ENCODE measurements around the gene WTIP.
"Not testable (repeated sequence)": the region's sequence is repeated elsewhere in the genome, so short reads cannot be mapped to it uniquely, and the experiment has no call there.

The WTIP gene

DNA sequence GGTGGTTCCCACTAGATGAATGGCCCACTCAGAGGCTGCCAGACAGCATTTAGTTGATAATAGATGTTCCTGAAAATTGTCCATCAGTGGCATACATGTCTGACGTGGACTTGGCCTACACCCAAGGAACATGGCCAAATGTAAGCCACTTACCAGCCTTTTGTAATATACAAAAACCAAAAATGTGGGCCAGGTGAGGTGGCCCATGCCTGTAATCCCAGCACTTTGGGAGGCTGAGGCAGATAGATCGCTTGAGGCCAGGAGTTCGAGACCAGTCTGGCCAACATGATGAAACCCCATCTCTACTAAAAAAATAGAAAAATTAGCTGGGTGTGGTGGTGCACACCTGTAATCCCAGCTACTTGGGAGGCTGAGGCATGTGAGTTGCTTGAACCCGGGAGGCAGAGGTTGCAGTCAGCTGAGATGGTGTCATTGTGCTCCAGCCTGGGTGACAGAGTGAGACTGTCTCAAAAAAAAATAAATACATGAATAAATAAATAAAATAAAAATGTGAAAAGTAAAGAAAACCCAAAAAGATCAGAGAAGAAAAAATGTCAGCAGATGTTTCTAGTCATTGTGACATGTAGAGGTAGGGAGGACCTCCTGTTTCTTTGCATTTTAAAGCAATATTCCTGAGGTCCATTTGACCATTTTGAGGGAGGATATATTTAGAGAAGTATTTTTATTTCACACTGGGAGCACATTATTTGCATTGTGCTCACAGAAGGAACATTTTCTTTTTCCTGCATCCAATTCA, 7.1 kb upstream of the WTIP start:
- TF ChIP-seq, protein P1, sequence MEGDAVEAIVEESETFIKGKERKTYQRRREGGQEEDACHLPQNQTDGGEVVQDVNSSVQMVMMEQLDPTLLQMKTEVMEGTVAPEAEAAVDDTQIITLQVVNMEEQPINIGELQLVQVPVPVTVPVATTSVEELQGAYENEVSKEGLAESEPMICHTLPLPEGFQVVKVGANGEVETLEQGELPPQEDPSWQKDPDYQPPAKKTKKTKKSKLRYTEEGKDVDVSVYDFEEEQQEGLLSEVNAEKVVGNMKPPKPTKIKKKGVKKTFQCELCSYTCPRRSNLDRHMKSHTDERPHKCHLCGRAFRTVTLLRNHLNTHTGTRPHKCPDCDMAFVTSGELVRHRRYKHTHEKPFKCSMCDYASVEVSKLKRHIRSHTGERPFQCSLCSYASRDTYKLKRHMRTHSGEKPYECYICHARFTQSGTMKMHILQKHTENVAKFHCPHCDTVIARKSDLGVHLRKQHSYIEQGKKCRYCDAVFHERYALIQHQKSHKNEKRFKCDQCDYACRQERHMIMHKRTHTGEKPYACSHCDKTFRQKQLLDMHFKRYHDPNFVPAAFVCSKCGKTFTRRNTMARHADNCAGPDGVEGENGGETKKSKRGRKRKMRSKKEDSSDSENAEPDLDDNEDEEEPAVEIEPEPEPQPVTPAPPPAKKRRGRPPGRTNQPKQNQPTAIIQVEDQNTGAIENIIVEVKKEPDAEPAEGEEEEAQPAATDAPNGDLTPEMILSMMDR (conservative IDR thresholded peaks at IDR 0.05) = no peak

GRCh38 chr19:34475026-34475974, 6.3 kb upstream of the WTIP start:
- H3K27ac ChIP-seq = no peak overlapping the region
- TF ChIP-seq, protein P1 (conservative IDR thresholded peaks at IDR 0.05) = no peak

More for the DNA sequence above, 7.1 kb upstream of the WTIP start:
- H3K27ac ChIP-seq = no peak overlapping the region

DNA sequence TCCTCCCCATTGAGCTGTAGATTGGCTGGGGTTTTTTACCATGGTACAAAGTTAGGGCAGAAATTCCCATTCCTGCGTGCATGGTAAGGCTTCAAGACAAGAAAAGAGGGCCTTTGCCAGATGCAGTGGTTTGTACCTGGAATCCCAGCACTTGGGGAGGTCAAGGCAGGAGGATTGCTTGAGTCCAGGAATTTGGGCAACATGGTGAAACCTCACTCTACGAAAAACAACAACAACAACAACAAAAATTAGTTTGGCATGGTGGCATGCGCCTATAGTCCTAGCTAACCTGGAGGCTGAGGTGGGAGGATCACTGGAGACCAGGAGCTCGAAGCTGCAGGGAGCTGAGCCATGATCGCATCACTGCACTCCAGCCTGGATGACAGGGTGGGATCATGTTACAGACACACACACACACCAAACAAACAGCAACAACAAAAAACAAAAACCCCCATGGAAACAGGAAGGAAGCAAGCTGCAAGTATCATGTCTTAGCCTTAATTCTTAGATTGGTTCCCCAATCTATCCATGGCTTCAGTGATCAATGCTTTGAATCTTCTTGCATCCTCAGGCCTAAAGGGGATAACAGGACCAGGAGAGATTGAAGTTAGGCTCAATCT, 5.5 kb upstream of the WTIP start:
- TF ChIP-seq, protein P1 (conservative IDR thresholded peaks at IDR 0.05) = no peak
- H3K27ac ChIP-seq = no peak overlapping the region

- H3K27ac ChIP-seq = not testable (repeated sequence)
Observed at GRCh38 chr19:34478496-34478895, 3.1 kb upstream of the WTIP start.

GRCh38 chr19:34479396-34479795, 2.2 kb upstream of the WTIP start:
- TF ChIP-seq, protein P1 (conservative IDR thresholded peaks at IDR 0.05) = no peak
- H3K27ac ChIP-seq = no peak overlapping the region

DNA sequence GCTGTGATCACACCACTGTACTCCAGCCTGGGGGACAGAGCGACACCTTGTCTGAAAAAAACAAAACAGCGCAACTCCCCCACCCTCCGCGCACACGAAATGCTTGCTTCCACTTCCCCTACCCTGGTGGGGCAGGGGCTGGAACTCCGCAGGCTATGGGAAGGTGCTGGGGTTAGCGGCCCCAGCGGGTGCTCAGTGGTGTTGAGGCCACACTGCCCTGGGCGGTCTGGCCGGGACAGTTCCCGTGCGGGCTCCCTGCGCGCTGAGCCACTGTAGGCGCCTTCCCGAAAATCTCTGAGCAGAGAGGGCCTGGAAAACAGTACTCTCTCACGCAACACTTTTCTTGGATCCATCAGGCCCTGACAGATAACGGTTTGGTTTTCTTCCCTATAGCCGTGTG, 1.1 kb upstream of the WTIP start:
- peak overlapping the region; percentile 65; the same call in 1 of the 2 replicates for H3K27ac ChIP-seq
- TF ChIP-seq, protein P1 (conservative IDR thresholded peaks at IDR 0.05) = no peak

- peak overlapping the region; percentile 65 for H3K27ac ChIP-seq
- TF ChIP-seq, protein P1 (conservative IDR thresholded peaks at IDR 0.05) = no peak
Observed at GRCh38 chr19:34481861-34482379, 362 bp downstream of the WTIP start.
